SHP77 (cell line): ENCODE data around the gene TRIM72.
"Not testable (repeated sequence)": the region's sequence is repeated elsewhere in the genome, so short reads cannot be mapped to it uniquely, and the experiment has no call there.

Experiments
- DNase-seq, 2 experiments: peaks; one replicate each; lab custom pipeline; 2025; lab: John Stamatoyannopoulos, UW

The TRIM72 gene

GRCh38 chr16:31215287-31216162 is 1.6 kb downstream of the TRIM72 start:
- DNase-seq = no peak

GRCh38 chr16:31216422-31217135 is 2.7 kb downstream of the TRIM72 start, which contains the start of gene PYDC1:
Gene PYDC1, minus strand, starts transcription at chr16:31217135. Its CDS starts 107 bp downstream, at chr16:31217028.
- DNase-seq = no peak

- no peak for DNase-seq
These were observed 3.2 kb downstream of the TRIM72 start for GRCh38 chr16:31217136-31217530.

- DNase-seq = no peak
These were observed 5.3 kb downstream of the TRIM72 start for GRCh38 chr16:31219154-31219741.

- no peak for DNase-seq
These were observed 7.6 kb downstream of the TRIM72 start for GRCh38 chr16:31221357-31222160.

GRCh38 chr16:31223044-31223443 is 9.1 kb downstream of the TRIM72 start:
- no peak for DNase-seq

- no peak for DNase-seq
These were observed 10.4 kb downstream of the TRIM72 start for GRCh38 chr16:31224092-31224955.

GRCh38 chr16:31225193-31225592 is 11.3 kb downstream of the TRIM72 start:
- DNase-seq = no peak

- DNase-seq = no peak
These were observed 14.3 kb downstream of the TRIM72 start for GRCh38 chr16:31228206-31228605.

GRCh38 chr16:31229501-31229900 is 15.6 kb downstream of the TRIM72 start:
- no peak for DNase-seq

- no peak for DNase-seq
These were observed 24.1 kb downstream of the TRIM72 start for GRCh38 chr16:31238041-31238440.

GRCh38 chr16:31242206-31242605 is 28.3 kb downstream of the TRIM72 start:
- DNase-seq = no peak

GRCh38 chr16:31243734-31244670 is 30.1 kb downstream of the TRIM72 start:
- no peak for DNase-seq

- not testable (repeated sequence) for DNase-seq
These were observed 31.7 kb downstream of the TRIM72 start for GRCh38 chr16:31245598-31245997.

GRCh38 chr16:31246296-31246695 is 32.4 kb downstream of the TRIM72 start:
- DNase-seq = no peak

GRCh38 chr16:31248344-31248743 is 34.4 kb downstream of the TRIM72 start:
- no peak for DNase-seq

GRCh38 chr16:31250782-31251384 is 37.0 kb downstream of the TRIM72 start:
- DNase-seq = no peak

- no peak for DNase-seq
These were observed 37.5 kb downstream of the TRIM72 start for GRCh38 chr16:31251435-31251834.

- no peak for DNase-seq
These were observed 39.7 kb downstream of the TRIM72 start for GRCh38 chr16:31253642-31254045.
